NB4 (cell line): ENCODE results near the gene USP50.

ENCODE experiments used
- CTCF ChIP-seq: IDR thresholded peaks from one replicate; pipeline ENCODE4 v1.5.1; 2012; ENCODE audit warnings: low read depth, low read length
- POLR2A ChIP-seq: IDR thresholded peaks from 2 replicates; pipeline ENCODE4 v1.6.1; 2011; ENCODE audit warnings: mild to moderate bottlenecking; ENCODE audit not compliant: insufficient read length; ENCODE audit errors: extremely low read depth

GRCh38 chr15:50476143-50476542 is 70.3 kb downstream of the USP50 start:
- TF ChIP-seq CTCF (no peak), POLR2A (no peak)
